GM21737 (cell line): ENCODE measurements around the gene CLCN7.

Source experiments
- ATAC-seq: cut with Tn5 transposase; IDR thresholded peaks from one replicate; pipeline ENCODE4 v1.9.1; 2021; ENCODE audit warnings: mild to moderate bottlenecking, moderate library complexity; ENCODE audit not compliant: unreplicated experiment

CLCN7 gene

DNA sequence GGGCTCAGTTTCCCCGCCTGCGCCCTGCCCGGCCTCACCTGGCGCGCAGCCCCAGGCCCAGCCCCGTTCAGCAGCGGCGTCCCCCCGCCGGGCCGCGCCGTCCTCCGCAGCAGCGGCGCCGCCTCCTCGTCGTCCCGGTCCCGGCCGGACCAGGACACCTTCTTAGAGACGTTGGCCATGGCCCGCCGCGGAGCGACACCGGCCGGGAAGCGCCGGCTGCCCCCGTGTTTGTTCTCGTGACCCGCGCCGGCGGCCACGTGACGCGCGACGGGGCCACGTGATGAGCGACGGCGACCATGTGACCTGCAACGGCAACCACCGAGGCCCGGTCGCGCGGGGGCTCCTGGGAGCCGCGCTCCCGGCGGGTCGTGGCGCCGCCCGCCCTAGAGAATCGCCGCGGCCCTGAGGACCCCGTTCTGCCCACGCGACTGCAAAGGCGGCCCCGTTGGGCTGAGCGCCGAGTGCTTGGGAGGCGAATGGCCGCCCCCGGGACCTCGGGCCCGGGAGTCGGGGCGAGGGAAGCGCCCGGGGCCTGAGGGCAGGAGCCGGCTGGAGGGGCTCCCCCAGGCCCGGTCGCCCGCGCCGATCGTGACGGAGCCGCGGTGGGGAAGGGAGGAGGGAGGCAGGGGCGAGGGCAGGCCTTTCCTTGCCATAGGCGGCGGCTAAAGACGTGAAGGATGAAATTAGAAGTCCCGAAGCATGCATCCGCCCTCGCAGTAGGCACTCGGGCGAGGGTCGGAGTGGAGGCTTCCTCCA lies at the start of gene CLCN7:
CLCN7 (minus strand) TSS at position 233 of the 756 bp plus-strand sequence; CDS start at position 179, 54 bp downstream.
- ATAC-seq, result peak; percentile 73

- ATAC-seq, result no peak
Observed at GRCh38 chr16:1524366-1524765, 49.5 kb upstream of the CLCN7 start.

DNA sequence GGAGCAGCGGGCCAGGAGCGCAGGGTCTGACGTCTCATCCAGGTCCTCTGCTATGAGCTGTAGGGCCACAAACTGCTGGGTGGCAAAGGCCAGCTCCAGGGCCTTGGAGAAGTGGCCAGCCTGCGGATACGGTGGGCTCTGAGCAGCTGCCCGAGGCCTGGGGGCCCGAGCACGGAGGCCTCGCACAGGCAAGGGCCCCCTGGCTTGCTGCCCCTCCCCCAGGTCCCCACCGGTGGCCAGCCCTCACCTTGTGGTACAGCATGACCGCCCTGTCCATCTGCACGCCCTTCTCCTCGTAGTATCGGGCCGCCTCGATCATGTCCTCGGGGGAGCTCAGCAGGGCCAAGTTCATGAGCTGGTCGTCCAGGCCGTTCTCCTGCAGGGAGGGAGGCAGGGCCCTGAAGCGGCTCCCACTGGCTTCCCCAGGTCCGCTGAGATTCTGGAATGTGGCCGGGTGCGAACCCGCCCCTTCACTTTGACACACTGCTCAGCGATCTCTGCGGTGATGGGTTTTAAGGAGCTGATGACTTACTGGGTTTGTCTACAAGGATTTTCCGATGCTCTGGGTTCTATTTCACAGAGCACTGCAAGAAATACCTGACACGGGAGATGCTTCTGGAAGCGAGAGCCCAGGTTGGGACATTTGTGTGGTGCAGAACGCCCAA lies 48.9 kb upstream of the CLCN7 start:
- no peak for ATAC-seq

DNA sequence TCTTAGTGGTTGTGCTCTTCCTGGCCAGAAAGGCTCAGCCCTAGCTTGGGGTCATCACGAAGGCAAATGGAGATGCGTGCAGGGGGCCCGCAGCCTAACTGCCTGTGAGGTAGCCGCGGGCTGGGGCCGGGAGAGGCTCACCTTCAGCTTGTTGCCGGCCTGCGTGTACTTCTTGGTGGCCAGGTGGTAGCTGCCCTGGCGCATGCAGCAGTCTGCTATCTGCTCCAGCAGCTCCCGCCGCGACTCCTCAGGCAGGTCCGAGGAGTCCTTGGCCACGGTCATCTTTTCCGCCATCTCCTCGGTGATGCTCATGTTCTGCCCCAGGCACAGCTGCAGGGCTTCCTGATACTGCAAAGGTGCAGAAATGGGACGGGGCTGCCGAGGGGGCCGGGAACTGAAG lies 45.6 kb upstream of the CLCN7 start:
- ATAC-seq, result no peak

DNA sequence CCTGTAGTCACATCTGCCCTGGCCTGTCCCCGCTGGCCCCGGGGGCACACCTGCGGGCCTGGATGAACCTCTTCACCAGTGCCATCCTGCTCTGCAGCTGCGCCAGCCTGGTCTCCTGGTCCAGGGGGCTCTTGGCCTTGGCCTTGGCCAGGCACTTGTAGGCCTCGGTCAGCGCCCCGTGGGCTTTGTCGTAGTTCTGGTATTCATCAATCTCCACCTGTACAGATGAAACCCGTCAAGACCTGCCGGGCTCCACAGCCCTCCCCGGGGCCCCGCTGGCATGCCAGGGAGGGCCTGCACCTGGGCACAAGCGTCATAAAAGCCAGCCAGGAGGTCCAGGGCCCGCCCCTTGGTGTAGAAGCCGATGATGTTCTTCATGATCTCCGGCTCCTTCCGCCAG lies 45.0 kb upstream of the CLCN7 start:
- ATAC-seq, result no peak

- no peak for ATAC-seq
Observed at GRCh38 chr16:1518626-1519135, 43.9 kb upstream of the CLCN7 start.

DNA sequence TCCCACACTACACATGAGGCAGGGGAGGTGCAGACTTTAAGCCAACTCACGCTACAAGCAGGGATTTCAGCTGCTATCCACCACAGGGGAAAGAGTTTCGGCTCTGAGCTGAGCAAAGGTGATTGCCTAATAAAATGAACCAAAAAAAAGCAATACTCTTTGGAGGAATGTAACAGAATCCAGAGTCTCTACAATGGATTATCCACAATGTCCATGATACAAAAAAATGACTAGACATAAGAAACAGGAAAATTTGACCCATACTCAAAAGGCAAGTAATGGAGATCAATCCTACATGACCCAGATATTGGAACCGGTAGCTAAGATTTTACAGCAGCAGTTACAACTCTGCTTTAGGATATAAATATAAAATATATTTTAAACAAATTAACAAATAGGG lies 39.7 kb upstream of the CLCN7 start:
- no peak for ATAC-seq

- no peak for ATAC-seq
Observed at GRCh38 chr16:1512774-1513173, 37.9 kb upstream of the CLCN7 start.

GRCh38 chr16:1511662-1512569 lies 37.1 kb upstream of the CLCN7 start:
- no peak for ATAC-seq

- no peak for ATAC-seq
Observed at GRCh38 chr16:1510941-1511351, 36.1 kb upstream of the CLCN7 start.

DNA sequence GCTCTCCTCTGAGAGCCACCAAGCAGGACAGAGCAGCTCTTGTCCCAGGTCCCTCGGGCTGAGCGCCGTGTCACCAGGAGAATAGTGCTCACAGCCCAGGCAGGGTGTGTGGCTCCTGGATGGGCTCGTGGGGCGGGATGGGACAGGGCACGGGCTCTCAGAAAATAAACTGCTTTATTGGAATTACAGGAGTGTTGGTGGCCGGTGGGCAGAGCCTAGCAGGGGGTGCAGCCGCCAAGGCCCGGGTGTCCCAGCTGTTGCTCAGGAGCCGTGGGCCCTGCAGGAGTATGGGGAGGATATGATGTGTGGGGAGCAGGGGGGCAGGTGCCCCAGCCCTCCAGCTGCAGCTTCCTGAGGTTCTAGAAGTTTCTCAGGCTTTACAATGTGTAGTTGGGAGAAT lies 35.4 kb upstream of the CLCN7 start:
- no peak for ATAC-seq

DNA sequence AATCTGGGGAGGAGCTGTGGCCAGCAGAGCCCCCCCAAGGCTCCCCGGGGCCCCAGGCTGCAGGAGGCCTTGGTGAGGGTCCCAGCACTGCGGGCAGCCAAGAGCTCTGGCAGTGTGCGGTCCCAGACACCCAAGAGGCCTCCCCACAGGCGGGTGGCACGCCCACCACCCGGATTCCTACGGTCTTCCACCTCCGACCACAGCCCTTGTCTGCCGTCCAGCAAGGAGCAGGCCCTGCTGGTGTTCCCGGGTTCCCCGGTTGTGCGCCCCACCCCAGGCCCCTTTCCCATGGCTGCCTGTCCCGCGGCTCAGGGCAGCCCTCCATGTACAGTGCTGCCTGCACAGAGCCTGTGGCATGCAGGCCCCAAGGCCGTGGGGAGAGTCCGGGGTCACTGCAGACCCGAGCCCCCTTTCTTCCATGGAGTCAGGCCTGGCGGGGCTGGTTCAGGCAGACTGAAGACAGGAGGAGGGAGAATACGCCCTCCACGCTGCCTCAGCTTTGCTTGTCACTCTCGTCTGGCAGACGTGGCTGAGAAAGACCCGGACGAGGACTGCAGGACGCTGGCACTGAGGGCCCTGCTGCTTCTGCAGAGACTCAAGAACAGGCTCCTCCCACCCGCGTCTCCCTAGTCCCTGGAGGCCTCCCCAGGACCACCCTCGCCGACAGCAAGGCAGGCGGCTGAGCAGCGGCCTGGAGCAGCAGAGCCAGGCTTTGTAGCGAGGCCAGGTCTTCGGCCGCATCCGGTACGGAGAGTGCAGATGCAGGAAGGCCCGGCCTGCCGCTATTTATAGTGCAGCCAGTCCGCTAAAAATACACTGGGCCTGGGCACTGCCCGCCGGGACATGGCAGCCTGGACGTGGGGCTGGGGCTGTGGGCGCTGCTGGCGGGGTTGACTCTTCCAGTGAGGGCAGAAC lies 34.7 kb upstream of the CLCN7 start:
- no peak for ATAC-seq

DNA sequence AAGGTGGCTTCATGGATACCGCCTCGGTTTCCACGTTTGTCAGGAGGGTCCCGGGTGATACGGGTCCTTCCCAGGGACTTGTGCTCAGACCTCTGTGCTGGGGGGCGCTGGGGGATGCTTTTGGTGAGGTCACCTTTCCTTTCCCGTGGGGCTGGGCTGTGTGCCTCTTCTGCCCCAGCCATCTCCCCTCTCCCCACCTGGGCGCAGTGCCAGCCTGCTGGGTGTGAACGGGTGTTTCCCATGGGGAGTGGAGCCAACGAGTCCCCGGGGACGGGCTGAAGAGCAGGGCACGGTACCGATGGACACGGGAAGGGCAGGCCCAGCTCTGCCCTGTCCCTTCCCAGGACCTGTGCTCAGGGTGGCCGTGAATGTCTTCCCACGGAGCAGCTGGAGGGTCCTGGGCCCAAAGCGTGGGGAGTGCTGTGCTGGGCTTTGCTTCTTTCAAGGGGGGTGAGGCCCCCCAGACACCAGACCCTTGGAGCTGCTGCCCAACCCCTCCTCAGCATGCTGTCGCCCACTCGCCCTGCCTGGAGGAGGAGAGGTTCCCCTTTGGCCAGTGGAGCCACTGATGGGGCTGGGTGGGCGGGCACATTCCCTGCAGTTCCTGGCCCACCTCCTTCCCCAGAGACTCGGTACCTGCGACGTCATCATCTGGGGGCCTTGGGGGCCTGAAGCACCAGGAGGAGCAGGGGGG lies 33.8 kb upstream of the CLCN7 start:
- no peak for ATAC-seq

DNA sequence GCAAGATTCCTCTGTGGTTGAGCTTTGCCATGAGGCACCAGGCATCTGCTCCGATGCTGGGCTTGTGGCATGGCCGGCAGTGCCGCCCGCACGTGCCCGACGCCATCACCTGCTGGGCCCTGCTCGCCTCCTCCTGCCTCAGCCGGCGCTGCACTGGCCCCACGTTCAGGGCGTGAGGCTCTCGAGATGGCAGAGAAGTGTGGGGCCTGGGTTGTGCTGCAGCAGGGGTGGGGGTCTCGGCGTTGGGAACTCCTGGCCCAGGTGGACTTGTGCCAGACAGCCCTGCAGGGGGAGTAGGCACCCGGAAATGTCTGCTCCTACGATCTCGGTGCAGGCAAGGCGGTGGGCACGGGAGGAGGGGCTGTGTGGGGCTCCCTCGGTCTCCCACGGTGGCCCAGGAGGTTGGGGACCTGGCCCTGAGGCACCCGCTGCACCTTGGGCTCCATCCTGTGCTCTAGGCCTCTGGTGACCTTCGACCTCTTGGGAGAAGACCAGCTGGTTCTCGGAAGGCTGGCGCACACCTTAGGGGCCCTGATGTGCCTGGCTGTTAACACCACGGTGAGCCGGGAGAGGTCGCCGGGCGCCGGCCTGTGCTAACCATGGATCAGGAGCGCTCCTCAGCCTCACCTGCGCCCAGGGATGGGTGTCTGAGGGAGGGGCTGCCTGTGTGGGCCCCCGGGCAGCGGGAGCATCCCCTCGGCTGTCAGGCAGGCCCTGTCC lies 31.8 kb upstream of the CLCN7 start:
- no peak for ATAC-seq

- ATAC-seq, result no peak
Observed at GRCh38 chr16:1505912-1506311, 31.1 kb upstream of the CLCN7 start.

- no peak for ATAC-seq
Observed at GRCh38 chr16:1505073-1505844, 30.4 kb upstream of the CLCN7 start.

DNA sequence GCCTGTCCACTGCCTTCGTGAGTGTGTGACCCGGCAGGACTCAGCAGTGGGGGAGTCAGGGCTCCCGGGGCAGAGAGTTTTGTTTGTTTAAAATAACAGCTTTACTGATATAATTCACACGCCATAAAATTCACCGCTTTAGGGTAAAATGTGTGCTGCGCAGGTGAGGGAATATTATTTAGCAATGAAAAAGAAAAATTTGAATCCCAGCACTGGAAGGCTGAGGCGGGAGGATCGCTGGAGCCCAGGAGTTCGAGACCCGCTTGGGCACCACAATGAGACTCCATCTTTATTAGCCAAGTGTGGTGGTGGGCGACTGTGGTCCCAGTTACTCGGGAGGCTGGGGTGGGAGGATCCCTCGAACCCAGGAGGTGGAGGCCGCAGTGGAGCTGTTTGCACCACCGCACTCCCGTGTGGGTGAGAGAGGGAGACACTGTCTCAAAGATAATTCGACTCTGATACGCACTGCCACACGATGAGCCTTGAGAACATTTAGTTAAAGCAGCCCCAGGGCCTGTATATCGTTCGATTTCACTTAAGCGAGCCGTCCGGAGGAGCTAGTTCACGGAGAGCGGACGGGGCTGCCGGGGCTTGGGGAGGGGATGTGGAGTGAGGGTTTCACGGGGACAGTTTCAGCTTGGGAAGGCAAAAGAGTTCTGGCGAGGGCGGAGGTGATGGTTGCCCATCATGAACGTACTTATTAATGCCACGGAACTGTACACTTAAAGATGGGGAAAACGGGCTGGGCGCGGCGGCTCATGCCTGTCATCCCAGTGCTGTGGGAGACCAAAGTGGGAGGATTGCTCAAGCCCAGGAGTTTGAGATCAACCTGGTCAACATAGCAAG lies 28.5 kb upstream of the CLCN7 start:
- ATAC-seq, result no peak
